Measurements from ENCODE around the gene GTF2F2.

GTF2F2 gene

GRCh38 chr13:45332831-45333219 lies 212.5 kb downstream of the GTF2F2 start:
- no peak for DNase-seq (ENCODE audit: low spot score)

GRCh38 chr13:45333251-45333976 lies 213.1 kb downstream of the GTF2F2 start:
- no peak for DNase-seq (ENCODE audit: low spot score)

Small RNAs within 50 kb of the gene (small RNA-seq; reads per million reads assigned to genes)
- gene AL138693.1 (0 reads per million in 2 experiments), gene AL138963.2 (0 reads per million in 2 experiments)
